GM20000 (cell line): ENCODE measurements around the gene ANKRD33B.

Experiments used
- DNase-seq: peaks from one replicate; pipeline ENCODE4 v3.0.0; 2012; ENCODE audit warnings: low spot score
- CTCF ChIP-seq: IDR thresholded peaks from 2 replicates; pipeline ENCODE4 v1.5.1; 2012; ENCODE audit warnings: mild to moderate bottlenecking, control low read depth; ENCODE audit errors: extremely low read depth, missing control alignments

The ANKRD33B gene

GRCh38 chr5:10581867-10582511 lies 18.1 kb downstream of the ANKRD33B start:
- TF ChIP-seq CTCF = no peak
- DNase-seq = no peak

GRCh38 chr5:10582512-10582897 lies 18.6 kb downstream of the ANKRD33B start:
- no peak for TF ChIP-seq CTCF

GRCh38 chr5:10583663-10584572 lies 20.0 kb downstream of the ANKRD33B start:
- no peak for TF ChIP-seq CTCF
- DNase-seq = no peak

More at GRCh38 chr5:10582512-10582897, 18.6 kb downstream of the ANKRD33B start:
- no peak for DNase-seq

- DNase-seq = no peak
- no peak for TF ChIP-seq CTCF
These were observed 21.0 kb downstream of the ANKRD33B start for GRCh38 chr5:10584714-10585517.

- no peak for DNase-seq
- TF ChIP-seq CTCF = no peak
These were observed 21.6 kb downstream of the ANKRD33B start for GRCh38 chr5:10585518-10585915.

- TF ChIP-seq CTCF = no peak
- DNase-seq = no peak
These were observed 22.1 kb downstream of the ANKRD33B start for GRCh38 chr5:10586008-10586407.

- TF ChIP-seq CTCF = no peak
- no peak for DNase-seq
These were observed 22.7 kb downstream of the ANKRD33B start for GRCh38 chr5:10586555-10586954.
